GOT3 (cell line): ENCODE data around the gene SH2D1B.
"Not testable (repeated sequence)": the region's sequence is repeated elsewhere in the genome, so short reads cannot be mapped to it uniquely, and the experiment has no call there.

ENCODE experiments used
- DNase-seq: peaks from one replicate; lab custom pipeline; 2025; ENCODE audit warnings: mixed read lengths; lab: John Stamatoyannopoulos, UW

The SH2D1B gene

GRCh38 chr1:162412002-162412401, at the start of gene SH2D1B:
TSS of gene SH2D1B (minus strand) at chr1:162412136. CDS start at chr1:162412016, 120 bp downstream.
- DNase-seq, result no peak

- DNase-seq, result no peak
Observed at GRCh38 chr1:162458236-162458635, 46.3 kb upstream of the SH2D1B start.

- no peak for DNase-seq
Observed at GRCh38 chr1:162456323-162456722, 44.4 kb upstream of the SH2D1B start.

GRCh38 chr1:162454361-162454760, 42.4 kb upstream of the SH2D1B start:
- DNase-seq, result not testable (repeated sequence)

GRCh38 chr1:162446946-162447345, 35.0 kb upstream of the SH2D1B start:
- no peak for DNase-seq

GRCh38 chr1:162444903-162445302, 33.0 kb upstream of the SH2D1B start:
- no peak for DNase-seq

GRCh38 chr1:162432977-162433713, 21.2 kb upstream of the SH2D1B start:
- not testable (repeated sequence) for DNase-seq

GRCh38 chr1:162430583-162430982, 18.6 kb upstream of the SH2D1B start:
- no peak for DNase-seq

GRCh38 chr1:162422662-162423375, 10.9 kb upstream of the SH2D1B start:
- DNase-seq, result no peak

- DNase-seq, result no peak
Observed at GRCh38 chr1:162421258-162422164, 9.6 kb upstream of the SH2D1B start.

- DNase-seq, result no peak
Observed at GRCh38 chr1:162420120-162420519, 8.2 kb upstream of the SH2D1B start.

GRCh38 chr1:162419450-162419931, 7.6 kb upstream of the SH2D1B start:
- not testable (repeated sequence) for DNase-seq

GRCh38 chr1:162418584-162418983, 6.6 kb upstream of the SH2D1B start:
- DNase-seq, result not testable (repeated sequence)

GRCh38 chr1:162417650-162418049, 5.7 kb upstream of the SH2D1B start:
- no peak for DNase-seq

- no peak for DNase-seq
Observed at GRCh38 chr1:162416909-162417308, 5.0 kb upstream of the SH2D1B start.

GRCh38 chr1:162416215-162416614, 4.3 kb upstream of the SH2D1B start:
- DNase-seq, result no peak

- DNase-seq, result no peak
Observed at GRCh38 chr1:162407539-162407938, 4.4 kb downstream of the SH2D1B start.

- no peak for DNase-seq
Observed at GRCh38 chr1:162406811-162407210, 5.1 kb downstream of the SH2D1B start.

GRCh38 chr1:162405800-162406199, 6.1 kb downstream of the SH2D1B start:
- no peak for DNase-seq

- no peak for DNase-seq
Observed at GRCh38 chr1:162404550-162405160, 7.3 kb downstream of the SH2D1B start.

- no peak for DNase-seq
Observed at GRCh38 chr1:162400790-162401355, 11.1 kb downstream of the SH2D1B start.
